ENCODE data around the gene NELFCD. TPM values are rescaled to one million over a fixed set of nuclear protein-coding genes. Genes with fewer than 3 reads are reported as not detected.

The NELFCD gene
- polyA plus RNA-seq, 3 donors = 49.0 to 74.8 (median 50.1) TPM

DNA sequence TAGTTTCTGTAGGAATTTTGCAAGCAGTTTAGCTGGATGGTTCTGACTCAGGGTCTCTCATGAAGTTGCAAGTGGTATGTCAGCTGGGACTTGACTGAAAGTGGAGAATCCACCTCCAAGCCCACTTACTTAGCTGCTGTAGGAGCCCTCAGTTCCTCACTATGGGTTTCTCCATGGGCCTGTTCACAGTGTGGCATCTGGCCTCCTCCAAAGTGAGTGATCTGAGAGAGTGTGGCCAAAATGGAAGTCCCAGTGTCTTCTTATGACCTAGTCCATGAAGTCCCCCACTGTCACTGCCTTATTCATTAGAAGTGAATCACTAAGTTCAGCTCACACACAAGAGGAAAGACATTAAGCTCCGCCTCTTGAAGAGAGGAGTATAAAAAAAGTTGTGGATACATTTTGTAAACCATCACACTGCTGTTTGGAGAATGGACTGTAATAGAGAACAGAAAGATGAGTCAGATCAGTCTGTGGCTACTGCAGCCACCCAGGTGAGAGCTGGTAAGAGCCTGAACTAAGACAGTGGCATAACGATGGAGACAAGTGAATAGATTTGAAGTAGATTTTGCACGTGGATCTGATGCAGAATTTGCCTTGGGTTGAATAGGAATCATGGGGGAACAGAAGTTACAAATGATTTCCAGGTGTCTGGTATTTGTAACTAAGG is 4.9 kb upstream of the NELFCD start:
- TF ChIP-seq, protein P1, sequence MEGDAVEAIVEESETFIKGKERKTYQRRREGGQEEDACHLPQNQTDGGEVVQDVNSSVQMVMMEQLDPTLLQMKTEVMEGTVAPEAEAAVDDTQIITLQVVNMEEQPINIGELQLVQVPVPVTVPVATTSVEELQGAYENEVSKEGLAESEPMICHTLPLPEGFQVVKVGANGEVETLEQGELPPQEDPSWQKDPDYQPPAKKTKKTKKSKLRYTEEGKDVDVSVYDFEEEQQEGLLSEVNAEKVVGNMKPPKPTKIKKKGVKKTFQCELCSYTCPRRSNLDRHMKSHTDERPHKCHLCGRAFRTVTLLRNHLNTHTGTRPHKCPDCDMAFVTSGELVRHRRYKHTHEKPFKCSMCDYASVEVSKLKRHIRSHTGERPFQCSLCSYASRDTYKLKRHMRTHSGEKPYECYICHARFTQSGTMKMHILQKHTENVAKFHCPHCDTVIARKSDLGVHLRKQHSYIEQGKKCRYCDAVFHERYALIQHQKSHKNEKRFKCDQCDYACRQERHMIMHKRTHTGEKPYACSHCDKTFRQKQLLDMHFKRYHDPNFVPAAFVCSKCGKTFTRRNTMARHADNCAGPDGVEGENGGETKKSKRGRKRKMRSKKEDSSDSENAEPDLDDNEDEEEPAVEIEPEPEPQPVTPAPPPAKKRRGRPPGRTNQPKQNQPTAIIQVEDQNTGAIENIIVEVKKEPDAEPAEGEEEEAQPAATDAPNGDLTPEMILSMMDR (IDR thresholded peaks at IDR 0.05) = no peak
- peaks cover 0 to 5% (median 4%) of the 10 kb centered on the region in 3 donors for H3K27me3 Mint-ChIP-seq (ENCODE audit: low read depth in 3 of 3)
- no peaks in the 10 kb centered on the region for H3K79me2 ChIP-seq (ENCODE audit: insufficient read depth, low read length)

DNA sequence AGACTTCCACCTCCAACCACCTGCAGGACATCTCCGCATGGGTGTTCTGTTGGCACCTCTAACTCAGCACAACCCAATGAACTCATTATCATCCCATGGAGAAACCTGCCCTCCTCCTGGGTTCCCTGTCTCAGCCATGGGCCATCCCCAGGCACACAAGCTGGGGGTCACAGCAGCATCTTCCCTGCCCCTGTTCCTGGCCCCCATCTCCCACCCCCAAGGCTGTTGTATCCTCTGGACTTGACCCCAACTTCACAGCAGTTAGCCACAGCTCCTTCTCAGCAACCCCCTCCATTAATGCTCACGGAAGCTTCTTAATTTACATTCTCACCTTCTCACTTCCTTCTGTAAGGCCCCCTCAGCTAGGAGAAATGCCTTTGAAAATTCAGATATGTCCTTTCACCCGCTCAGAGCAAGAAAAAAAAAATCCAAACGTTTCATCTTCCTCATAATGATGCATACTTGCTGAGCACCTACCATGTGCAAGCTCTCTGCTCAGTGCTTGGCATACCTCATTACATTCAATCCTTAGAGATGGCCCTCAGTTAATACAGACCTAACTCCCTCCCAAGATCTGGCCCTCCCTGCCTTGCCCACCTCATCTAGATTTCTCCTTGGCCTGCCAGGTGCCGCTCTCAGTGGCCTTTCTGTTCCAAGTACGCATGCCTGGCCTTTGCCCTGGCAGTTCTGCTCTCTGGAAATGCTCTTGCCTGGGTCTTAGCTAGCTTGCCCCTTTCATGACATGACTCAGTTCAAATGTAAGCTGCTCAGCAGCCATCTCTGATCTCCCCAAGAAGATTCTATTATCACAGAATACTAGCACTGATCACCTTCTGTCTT is 2.5 kb upstream of the NELFCD start:
- H3K27ac Mint-ChIP-seq = no peak overlapping the region
- intact Hi-C loops (cut with micrococcal nuclease) = no loop called here
- Histone ChIP-seq H3K27me3 (ENCODE audit: control insufficient read depth in 2 of 2, insufficient read depth in 2 of 2, low read length in 2 of 2) (no peaks in the 10 kb centered on the region), H3K36me3 (replicated peaks in 1 of 2; ENCODE audit: control insufficient read depth in 1 of 2, insufficient read depth in 2 of 2, low read length in 2 of 2) (no peaks in the 10 kb centered on the region), H3K9me3 (replicated peaks in 1 of 2; ENCODE audit: control insufficient read depth in 1 of 2, insufficient read depth in 1 of 2, low read length in 2 of 2) (peaks cover 13 to 14% of the 10 kb centered on the region in 2 donors), H3K79me2 (ENCODE audit: insufficient read depth, low read length) (peaks cover 22% of the 10 kb centered on the region), H3K27ac (ENCODE audit: low read depth in 1 of 2, low read length in 2 of 2) (no peak overlapping the region), H3K9ac (ENCODE audit: insufficient read depth, low read length, poor library complexity, severe bottlenecking) (no peak overlapping the region), H2AFZ (ENCODE audit: insufficient read depth, low read depth, low read length, poor library complexity, severe bottlenecking) (no peak overlapping the region), H3K4me3 (replicated peaks in 1 of 3; ENCODE audit: low read depth in 2 of 3, low read length in 3 of 3) (no peak overlapping the region), H4K20me1 (ENCODE audit: insufficient read depth, low read length) (peaks cover 2% of the 10 kb centered on the region), H3K4me1 (ENCODE audit: control insufficient read depth in 1 of 2, insufficient read depth in 2 of 2, low read length in 2 of 2) (peaks cover 26 to 36% of the 10 kb centered on the region in 2 donors), H3K4me2 (replicated peaks; ENCODE audit: extremely low read depth, low read length, poor library complexity, severe bottlenecking) (no peak overlapping the region)
- H3K36me3 Mint-ChIP-seq = peaks cover 0 to 3% of the 10 kb centered on the region in 2 donors
- no peak for DNase-seq
- peaks cover 3 to 20% (median 13%) of the 10 kb centered on the region in 7 donors for H3K9me3 Mint-ChIP-seq
- TF ChIP-seq, protein P1 (IDR thresholded peaks at IDR 0.05) = no peak
- peaks cover 0 to 4% (median 1%) of the 10 kb centered on the region in 3 donors for H3K27me3 Mint-ChIP-seq (ENCODE audit: low read depth in 3 of 3)
- H3K4me1 Mint-ChIP-seq = peaks cover 25% of the 10 kb centered on the region
- 93% methylated on average over 4 of the region's 6 CpGs for WGBS (ENCODE audit: insufficient coverage)
- H3K4me3 Mint-ChIP-seq = no peak overlapping the region

More for the DNA sequence above, 4.9 kb upstream of the NELFCD start:
- Histone ChIP-seq H3K4me3 (replicated peaks in 1 of 3; ENCODE audit: low read depth in 2 of 3, low read length in 3 of 3) (no peak overlapping the region), H3K27ac (ENCODE audit: low read depth in 1 of 2, low read length in 2 of 2) (no peak overlapping the region), H3K36me3 (replicated peaks in 1 of 2; ENCODE audit: control insufficient read depth in 1 of 2, insufficient read depth in 2 of 2, low read length in 2 of 2) (no peaks in the 10 kb centered on the region), H3K9ac (ENCODE audit: insufficient read depth, low read length, poor library complexity, severe bottlenecking) (no peak overlapping the region), H3K9me3 (replicated peaks in 1 of 2; ENCODE audit: control insufficient read depth in 1 of 2, insufficient read depth in 1 of 2, low read length in 2 of 2) (peaks cover 13 to 14% of the 10 kb centered on the region in 2 donors), H4K20me1 (ENCODE audit: insufficient read depth, low read length) (no peaks in the 10 kb centered on the region), H2AFZ (ENCODE audit: insufficient read depth, low read depth, low read length, poor library complexity, severe bottlenecking) (no peak overlapping the region), H3K4me2 (replicated peaks; ENCODE audit: extremely low read depth, low read length, poor library complexity, severe bottlenecking) (no peak overlapping the region), H3K27me3 (ENCODE audit: control insufficient read depth in 2 of 2, insufficient read depth in 2 of 2, low read length in 2 of 2) (no peaks in the 10 kb centered on the region), H3K4me1 (ENCODE audit: control insufficient read depth in 1 of 2, insufficient read depth in 2 of 2, low read length in 2 of 2) (peaks cover 13 to 17% of the 10 kb centered on the region in 2 donors)
- H3K36me3 Mint-ChIP-seq = no peaks in the 10 kb centered on the region
- 83% methylated on average over 1 of the region's 3 CpGs for WGBS (ENCODE audit: insufficient coverage)
- no peak overlapping the region for H3K27ac Mint-ChIP-seq
- DNase-seq = peak in 1 of 3 donors; percentile 31
- H3K4me1 Mint-ChIP-seq = peaks cover 14% of the 10 kb centered on the region
- peaks cover 3 to 20% (median 13%) of the 10 kb centered on the region in 7 donors for H3K9me3 Mint-ChIP-seq
- intact Hi-C loops (cut with micrococcal nuclease) = no loop called here
- no peak overlapping the region for H3K4me3 Mint-ChIP-seq
